Ecto neural progenitor cell (in vitro differentiated cells): ENCODE measurements around the gene B3GAT1.

Experiments
- DNase-seq: peaks from one replicate; pipeline ENCODE4 v3.0.0-alpha.2; 2018; ENCODE audit warnings: low spot score

The B3GAT1 gene

DNA sequence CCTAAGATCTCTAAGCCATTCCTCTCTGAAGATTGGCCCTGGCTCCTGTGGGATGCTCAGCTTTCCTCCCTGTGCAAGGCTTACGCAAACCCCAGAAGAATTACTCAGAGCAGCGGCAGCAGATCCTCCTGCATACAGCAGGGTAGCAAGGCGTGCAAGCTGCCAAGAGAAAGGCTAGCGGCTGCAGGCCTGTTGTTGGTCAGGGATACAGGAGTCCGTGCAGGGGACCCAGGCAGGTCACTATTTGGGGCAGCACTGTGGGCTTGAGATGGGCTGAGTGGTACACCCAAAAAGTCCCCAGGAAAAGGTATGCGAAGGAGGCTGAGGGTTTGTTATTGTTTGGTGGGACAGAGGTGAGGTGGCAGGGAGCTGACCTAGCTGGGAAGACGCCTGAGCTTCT, 78.7 kb downstream of the B3GAT1 start:
- DNase-seq: no peak

GRCh38 chr11:134332782-134333181, 79.3 kb downstream of the B3GAT1 start:
- DNase-seq: no peak

GRCh38 chr11:134332189-134332631, 79.8 kb downstream of the B3GAT1 start:
- DNase-seq: no peak

- peak; percentile 91 for DNase-seq
These were observed 80.5 kb downstream of the B3GAT1 start, which contains the start of gene GLB1L2 for GRCh38 chr11:134331354-134332188. GLB1L2 (plus strand) TSS chr11:134331988; CDS start chr11:134332062, 74 bp downstream.

GRCh38 chr11:134330611-134331353, 81.3 kb downstream of the B3GAT1 start:
- DNase-seq: no peak
